ENCODE data around the gene ELMO1.

- no peak for TF ChIP-seq FOXA1 (IDR thresholded peaks at IDR 0.05)
- no peak for TF ChIP-seq FOXA1 (CRISPR knock-in tag; IDR thresholded peaks at IDR 0.05)
- no peak for TF ChIP-seq ZNF124 (CRISPR knock-in tag; IDR thresholded peaks at IDR 0.05)
- TF ChIP-seq HNF1A (IDR thresholded peaks at IDR 0.05; ENCODE audit: low read depth): no peak
- no peak for TF ChIP-seq HNF1A (CRISPR knock-in tag; IDR thresholded peaks at IDR 0.05; ENCODE audit: borderline replicate concordance)
- TF ChIP-seq ZNF335 (CRISPR knock-in tag; IDR thresholded peaks at IDR 0.05): no peak
These were observed 2.3 kb downstream of the ELMO1 start for GRCh38 chr7:37446371-37446770.

Data from HepG2 (cell line).